ENCODE data around the gene ADGRB3.

DNA sequence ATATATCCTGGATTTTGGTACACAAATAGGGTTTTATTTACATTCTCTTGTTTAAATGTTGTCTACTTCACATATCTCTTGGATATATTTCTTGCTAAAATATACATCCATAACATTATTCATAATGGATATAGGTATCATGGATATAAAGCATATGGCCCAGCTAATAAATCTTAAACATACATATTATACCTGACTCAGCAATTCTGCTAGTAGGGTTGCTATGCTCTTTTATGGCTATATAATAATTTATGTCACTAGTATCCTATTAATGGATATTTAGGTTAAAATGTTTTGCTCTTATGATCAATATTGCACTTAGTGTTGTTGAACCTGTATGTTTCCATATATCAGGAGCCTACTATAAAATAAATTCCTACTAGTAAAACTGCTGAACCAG is 786.2 kb downstream of the ADGRB3 start:
- TF ChIP-seq POLR2A (IDR thresholded peaks at IDR 0.05; ENCODE audit: low read length) (no peak), EP300 (IDR thresholded peaks at IDR 0.05) (no peak), EHMT2 (IDR thresholded peaks at IDR 0.05; ENCODE audit: low read depth) (no peak), FOSB (CRISPR knock-in tag; IDR thresholded peaks at IDR 0.05) (no peak)
- TF ChIP-seq, protein P1, sequence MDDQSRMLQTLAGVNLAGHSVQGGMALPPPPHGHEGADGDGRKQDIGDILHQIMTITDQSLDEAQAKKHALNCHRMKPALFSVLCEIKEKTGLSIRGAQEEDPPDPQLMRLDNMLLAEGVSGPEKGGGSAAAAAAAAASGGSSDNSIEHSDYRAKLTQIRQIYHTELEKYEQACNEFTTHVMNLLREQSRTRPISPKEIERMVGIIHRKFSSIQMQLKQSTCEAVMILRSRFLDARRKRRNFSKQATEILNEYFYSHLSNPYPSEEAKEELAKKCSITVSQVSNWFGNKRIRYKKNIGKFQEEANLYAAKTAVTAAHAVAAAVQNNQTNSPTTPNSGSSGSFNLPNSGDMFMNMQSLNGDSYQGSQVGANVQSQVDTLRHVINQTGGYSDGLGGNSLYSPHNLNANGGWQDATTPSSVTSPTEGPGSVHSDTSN (IDR thresholded peaks at IDR 0.05) = no peak
- TF ChIP-seq, protein P2, sequence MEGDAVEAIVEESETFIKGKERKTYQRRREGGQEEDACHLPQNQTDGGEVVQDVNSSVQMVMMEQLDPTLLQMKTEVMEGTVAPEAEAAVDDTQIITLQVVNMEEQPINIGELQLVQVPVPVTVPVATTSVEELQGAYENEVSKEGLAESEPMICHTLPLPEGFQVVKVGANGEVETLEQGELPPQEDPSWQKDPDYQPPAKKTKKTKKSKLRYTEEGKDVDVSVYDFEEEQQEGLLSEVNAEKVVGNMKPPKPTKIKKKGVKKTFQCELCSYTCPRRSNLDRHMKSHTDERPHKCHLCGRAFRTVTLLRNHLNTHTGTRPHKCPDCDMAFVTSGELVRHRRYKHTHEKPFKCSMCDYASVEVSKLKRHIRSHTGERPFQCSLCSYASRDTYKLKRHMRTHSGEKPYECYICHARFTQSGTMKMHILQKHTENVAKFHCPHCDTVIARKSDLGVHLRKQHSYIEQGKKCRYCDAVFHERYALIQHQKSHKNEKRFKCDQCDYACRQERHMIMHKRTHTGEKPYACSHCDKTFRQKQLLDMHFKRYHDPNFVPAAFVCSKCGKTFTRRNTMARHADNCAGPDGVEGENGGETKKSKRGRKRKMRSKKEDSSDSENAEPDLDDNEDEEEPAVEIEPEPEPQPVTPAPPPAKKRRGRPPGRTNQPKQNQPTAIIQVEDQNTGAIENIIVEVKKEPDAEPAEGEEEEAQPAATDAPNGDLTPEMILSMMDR (IDR thresholded peaks at IDR 0.05) = no peak
- TF ChIP-seq, protein P3, sequence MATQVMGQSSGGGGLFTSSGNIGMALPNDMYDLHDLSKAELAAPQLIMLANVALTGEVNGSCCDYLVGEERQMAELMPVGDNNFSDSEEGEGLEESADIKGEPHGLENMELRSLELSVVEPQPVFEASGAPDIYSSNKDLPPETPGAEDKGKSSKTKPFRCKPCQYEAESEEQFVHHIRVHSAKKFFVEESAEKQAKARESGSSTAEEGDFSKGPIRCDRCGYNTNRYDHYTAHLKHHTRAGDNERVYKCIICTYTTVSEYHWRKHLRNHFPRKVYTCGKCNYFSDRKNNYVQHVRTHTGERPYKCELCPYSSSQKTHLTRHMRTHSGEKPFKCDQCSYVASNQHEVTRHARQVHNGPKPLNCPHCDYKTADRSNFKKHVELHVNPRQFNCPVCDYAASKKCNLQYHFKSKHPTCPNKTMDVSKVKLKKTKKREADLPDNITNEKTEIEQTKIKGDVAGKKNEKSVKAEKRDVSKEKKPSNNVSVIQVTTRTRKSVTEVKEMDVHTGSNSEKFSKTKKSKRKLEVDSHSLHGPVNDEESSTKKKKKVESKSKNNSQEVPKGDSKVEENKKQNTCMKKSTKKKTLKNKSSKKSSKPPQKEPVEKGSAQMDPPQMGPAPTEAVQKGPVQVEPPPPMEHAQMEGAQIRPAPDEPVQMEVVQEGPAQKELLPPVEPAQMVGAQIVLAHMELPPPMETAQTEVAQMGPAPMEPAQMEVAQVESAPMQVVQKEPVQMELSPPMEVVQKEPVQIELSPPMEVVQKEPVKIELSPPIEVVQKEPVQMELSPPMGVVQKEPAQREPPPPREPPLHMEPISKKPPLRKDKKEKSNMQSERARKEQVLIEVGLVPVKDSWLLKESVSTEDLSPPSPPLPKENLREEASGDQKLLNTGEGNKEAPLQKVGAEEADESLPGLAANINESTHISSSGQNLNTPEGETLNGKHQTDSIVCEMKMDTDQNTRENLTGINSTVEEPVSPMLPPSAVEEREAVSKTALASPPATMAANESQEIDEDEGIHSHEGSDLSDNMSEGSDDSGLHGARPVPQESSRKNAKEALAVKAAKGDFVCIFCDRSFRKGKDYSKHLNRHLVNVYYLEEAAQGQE (IDR thresholded peaks at IDR 0.05) = no peak
- TF ChIP-seq, protein P4, sequence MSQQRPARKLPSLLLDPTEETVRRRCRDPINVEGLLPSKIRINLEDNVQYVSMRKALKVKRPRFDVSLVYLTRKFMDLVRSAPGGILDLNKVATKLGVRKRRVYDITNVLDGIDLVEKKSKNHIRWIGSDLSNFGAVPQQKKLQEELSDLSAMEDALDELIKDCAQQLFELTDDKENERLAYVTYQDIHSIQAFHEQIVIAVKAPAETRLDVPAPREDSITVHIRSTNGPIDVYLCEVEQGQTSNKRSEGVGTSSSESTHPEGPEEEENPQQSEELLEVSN (IDR thresholded peaks at IDR 0.05; ENCODE audit: borderline replicate concordance, low read depth) = no peak
- TF ChIP-seq, protein P5, sequence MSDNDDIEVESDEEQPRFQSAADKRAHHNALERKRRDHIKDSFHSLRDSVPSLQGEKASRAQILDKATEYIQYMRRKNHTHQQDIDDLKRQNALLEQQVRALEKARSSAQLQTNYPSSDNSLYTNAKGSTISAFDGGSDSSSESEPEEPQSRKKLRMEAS (IDR thresholded peaks at IDR 0.05) = no peak

All from A549 (cell line).